Duodenal mucosa (tissue), 2 donors: ENCODE data around the gene DOCK7.
A peak's percentile ranks its signal among the peaks of the same experiment; 100 is the strongest.

ENCODE experiments used
- H3K27ac ChIP-seq: one replicate; pipeline ENCODE4 v1.7.0; 2013; ENCODE audit warnings: low read depth, low read length
- H3K27me3 ChIP-seq, 2 donors: one replicate each; pipeline ENCODE4 v1.7.0; 2013; ENCODE audit warnings: low read length in 2 of 2, control low read depth in 1 of 2; ENCODE audit not compliant: insufficient read depth in 2 of 2, control insufficient read depth in 1 of 2
- H3K36me3 ChIP-seq, 2 donors: one replicate each; pipeline ENCODE4 v1.7.0; 2013; ENCODE audit warnings: low read length in 2 of 2, control low read depth in 1 of 2; ENCODE audit not compliant: insufficient read depth in 2 of 2, control insufficient read depth in 1 of 2
- H3K4me1 ChIP-seq, 2 donors: one replicate each; pipeline ENCODE4 v1.7.0; 2013; ENCODE audit warnings: low read length in 2 of 2, control low read depth in 1 of 2; ENCODE audit not compliant: insufficient read depth in 2 of 2, control insufficient read depth in 1 of 2
- H3K4me3 ChIP-seq, 2 donors: one replicate each; pipeline ENCODE4 v1.7.0; 2013; ENCODE audit warnings: low read length in 2 of 2, low read depth in 1 of 2
- H3K9ac ChIP-seq, 2 donors: one replicate each; pipeline ENCODE4 v1.7.0; 2013; ENCODE audit warnings: low read length in 2 of 2, low read depth in 1 of 2
- H3K9me3 ChIP-seq, 2 donors: one replicate each; pipeline ENCODE4 v1.7.0; 2013; ENCODE audit warnings: low read length in 2 of 2, control low read depth in 1 of 2; ENCODE audit not compliant: control insufficient read depth in 1 of 2

Gene DOCK7

DNA sequence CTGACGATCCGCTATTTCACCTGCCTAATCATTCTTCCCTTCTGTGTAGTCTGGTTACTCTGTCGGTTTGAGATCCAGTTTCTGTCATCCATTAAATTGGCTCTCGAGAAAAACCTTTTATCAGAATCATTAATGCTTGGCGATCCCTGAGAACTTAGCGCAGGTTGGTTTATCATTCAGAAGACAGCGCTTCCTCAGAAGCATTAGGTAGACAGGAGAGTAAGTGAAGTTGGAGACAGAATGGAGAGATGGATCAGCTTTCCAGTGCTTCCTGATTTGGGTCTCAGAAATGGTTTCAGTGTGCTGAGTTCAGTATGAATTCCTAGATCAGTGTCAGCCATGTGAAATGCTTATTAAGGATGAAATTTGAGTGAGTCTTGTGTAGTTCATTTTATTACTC lies 250.0 kb downstream of the DOCK7 start:
- Histone ChIP-seq H3K9me3 (no peaks in the 10 kb centered on the region), H3K27me3 (no peaks in the 10 kb centered on the region), H3K4me3 (peak overlapping the region; percentile 82 to 97), H3K4me1 (peaks cover 19 to 26% of the 10 kb centered on the region in 2 donors), H3K27ac (no peak overlapping the region), H3K9ac (peak overlapping the region; percentile 94 to 99), H3K36me3 (peaks cover 7 to 10% of the 10 kb centered on the region in 2 donors)

- Histone ChIP-seq H3K9me3 (no peaks in the 10 kb centered on the region), H3K9ac (peak overlapping the region; percentile 94 to 99), H3K27ac (peak overlapping the region; percentile 99), H3K36me3 (peaks cover 4 to 7% of the 10 kb centered on the region in 2 donors), H3K4me1 (peaks cover 19 to 26% of the 10 kb centered on the region in 2 donors), H3K4me3 (peak overlapping the region; percentile 82 to 97), H3K27me3 (no peaks in the 10 kb centered on the region)
Measured at GRCh38 chr1:62437273-62437940, 250.8 kb downstream of the DOCK7 start.

GRCh38 chr1:62436466-62437272 lies 251.5 kb downstream of the DOCK7 start, which contains the start of gene USP1:
TSS of gene USP1 (plus strand) at chr1:62437049. CDS start at chr1:62439868, 2,819 bp downstream.
- peaks cover 1 to 5% of the 10 kb centered on the region in 2 donors for H3K36me3 ChIP-seq
- H3K9me3 ChIP-seq, result no peaks in the 10 kb centered on the region
- H3K4me3 ChIP-seq, result peak within 1 kb of the TSS; percentile 82 to 97
- peak within 1 kb of the TSS; percentile 99 for H3K27ac ChIP-seq
- H3K4me1 ChIP-seq, result peaks cover 19 to 26% of the 10 kb centered on the region in 2 donors
- H3K9ac ChIP-seq, result peak within 1 kb of the TSS; percentile 94 to 99
- no peaks in the 10 kb centered on the region for H3K27me3 ChIP-seq

- Histone ChIP-seq H3K27ac (peak overlapping the region; percentile 99), H3K27me3 (no peaks in the 10 kb centered on the region), H3K9ac (peak overlapping the region; percentile 94 to 99), H3K4me1 (peaks cover 19 to 26% of the 10 kb centered on the region in 2 donors), H3K9me3 (no peaks in the 10 kb centered on the region), H3K4me3 (peak overlapping the region; percentile 82 to 97), H3K36me3 (no peaks in the 10 kb centered on the region)
Measured at GRCh38 chr1:62436039-62436465, 252.1 kb downstream of the DOCK7 start.

DNA sequence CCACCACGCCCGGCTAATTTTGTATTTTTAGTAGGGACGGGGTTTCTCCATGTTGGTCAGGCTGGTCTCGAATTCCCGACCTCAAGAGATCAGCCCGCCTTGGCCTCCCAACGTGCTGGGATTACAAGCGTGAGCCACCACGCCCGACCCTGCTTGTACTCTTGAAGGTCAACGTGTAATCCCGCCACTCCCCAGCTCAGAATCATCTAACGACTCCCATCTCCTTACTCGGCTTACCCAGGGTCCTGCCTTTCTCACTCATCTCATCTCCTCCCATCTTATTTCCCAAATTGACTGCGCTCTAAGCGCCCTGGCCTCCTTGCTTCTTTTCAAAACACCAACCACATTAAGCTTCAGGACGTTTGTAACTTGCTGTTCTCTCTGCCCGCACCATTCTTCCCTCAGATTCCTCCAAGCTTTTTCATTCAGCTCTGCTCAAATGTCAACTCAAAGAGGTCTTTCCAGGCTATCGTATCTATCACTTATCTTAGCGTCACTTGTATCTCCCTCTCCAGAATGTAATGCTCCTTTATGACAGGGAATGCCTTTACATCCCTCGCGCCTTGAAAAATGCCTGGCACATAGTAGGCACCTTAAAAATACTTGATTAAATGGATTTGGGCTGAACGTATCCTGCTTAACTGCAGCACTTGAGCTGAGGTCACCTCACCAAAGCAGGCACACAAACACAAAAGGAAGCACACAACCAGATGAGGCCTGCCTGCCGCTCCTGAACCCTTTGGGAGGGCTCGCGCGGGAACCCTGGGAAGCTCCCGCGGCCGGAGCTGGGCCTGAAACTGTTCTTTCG lies 252.8 kb downstream of the DOCK7 start:
- Histone ChIP-seq H3K27ac (peak overlapping the region; percentile 99), H3K27me3 (no peaks in the 10 kb centered on the region), H3K4me1 (peaks cover 19 to 26% of the 10 kb centered on the region in 2 donors), H3K9ac (peak overlapping the region; percentile 94 to 99), H3K9me3 (no peaks in the 10 kb centered on the region), H3K4me3 (peak overlapping the region; percentile 82 to 97), H3K36me3 (no peaks in the 10 kb centered on the region)

DNA sequence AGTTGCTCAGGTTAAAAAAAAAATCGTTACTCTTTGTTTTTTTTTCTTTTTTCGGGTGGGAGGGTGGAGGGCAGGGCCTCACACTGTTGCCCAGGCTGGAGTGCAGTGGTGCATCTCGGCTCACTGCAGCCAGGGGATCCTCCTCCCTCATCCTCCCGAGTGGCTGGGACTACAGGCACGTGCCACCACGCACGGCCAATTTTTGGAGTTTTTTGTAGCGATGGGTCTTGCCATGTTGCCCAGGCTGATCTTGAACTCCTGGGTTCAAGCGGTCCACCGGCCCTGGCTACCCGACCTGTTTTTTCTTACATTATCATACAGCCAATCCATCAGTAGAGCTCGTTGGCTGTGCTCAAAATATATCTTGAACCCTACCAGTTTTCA lies 253.6 kb downstream of the DOCK7 start:
- Histone ChIP-seq H3K36me3 (no peaks in the 10 kb centered on the region), H3K4me3 (no peak overlapping the region), H3K4me1 (peaks cover 19 to 21% of the 10 kb centered on the region in 2 donors), H3K27me3 (no peaks in the 10 kb centered on the region), H3K9me3 (no peaks in the 10 kb centered on the region), H3K9ac (no peak overlapping the region), H3K27ac (no peak overlapping the region)

DNA sequence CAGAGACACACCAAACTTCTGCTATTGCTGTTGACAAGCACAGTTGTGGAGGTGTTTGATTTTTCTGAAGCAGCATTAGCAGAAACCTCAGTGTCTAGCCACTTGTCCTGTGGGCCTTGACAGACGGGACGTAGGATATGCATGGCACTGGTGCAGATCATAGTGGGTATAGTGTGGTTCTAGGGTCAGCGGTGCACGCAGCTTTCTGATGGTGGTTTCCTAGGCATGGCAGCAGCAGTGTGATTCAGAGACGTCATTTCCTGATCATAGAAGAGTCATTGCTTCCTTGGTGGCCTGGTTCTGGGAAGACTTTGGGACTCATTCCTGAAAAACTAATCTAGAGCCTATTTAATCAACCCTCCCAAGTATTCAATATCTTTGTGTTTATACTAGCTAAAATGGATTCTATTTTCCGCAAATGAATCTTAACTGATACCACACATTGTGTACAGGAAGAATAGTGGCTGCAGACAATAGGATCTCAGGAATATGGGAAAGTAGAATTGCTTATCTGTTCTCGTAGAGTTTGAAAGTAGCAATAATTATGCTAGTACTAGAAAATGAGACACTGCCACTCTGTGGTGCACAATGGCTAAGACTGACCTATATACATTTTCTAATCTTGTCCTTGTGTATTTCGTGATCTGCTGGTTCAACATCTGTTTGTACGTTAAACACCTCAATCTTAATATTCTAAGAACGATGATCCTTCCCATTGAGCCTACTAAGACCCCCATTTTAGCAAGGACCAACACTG lies 254.1 kb downstream of the DOCK7 start:
- Histone ChIP-seq H3K27ac (no peak overlapping the region), H3K4me1 (peaks cover 16 to 19% of the 10 kb centered on the region in 2 donors), H3K27me3 (no peaks in the 10 kb centered on the region), H3K9ac (no peak overlapping the region), H3K36me3 (no peaks in the 10 kb centered on the region), H3K4me3 (no peak overlapping the region), H3K9me3 (no peaks in the 10 kb centered on the region)

DNA sequence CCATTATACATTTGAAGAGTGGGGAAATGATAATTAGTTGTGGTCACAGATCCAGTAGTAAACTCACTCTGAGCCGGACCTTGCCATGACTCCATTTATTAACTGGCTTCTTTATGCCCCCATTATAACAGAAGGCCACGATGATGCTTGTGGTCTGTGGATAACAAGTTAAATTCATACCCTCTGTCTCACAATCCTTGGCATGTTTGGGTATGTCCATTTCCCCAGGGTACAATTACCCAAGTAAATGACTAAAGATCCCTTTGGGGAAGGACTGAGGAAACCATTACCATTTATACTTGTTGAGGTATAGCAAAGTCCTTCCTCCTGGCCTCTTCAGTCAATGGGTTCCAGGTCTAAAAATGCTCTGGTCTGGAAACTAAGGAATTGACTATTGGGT lies 258.6 kb downstream of the DOCK7 start:
- no peak overlapping the region for H3K27ac ChIP-seq
- H3K27me3 ChIP-seq, result no peaks in the 10 kb centered on the region
- no peaks in the 10 kb centered on the region for H3K4me1 ChIP-seq
- no peak overlapping the region for H3K9ac ChIP-seq
- no peak overlapping the region for H3K4me3 ChIP-seq
- H3K36me3 ChIP-seq, result no peaks in the 10 kb centered on the region
- H3K9me3 ChIP-seq, result no peaks in the 10 kb centered on the region

DNA sequence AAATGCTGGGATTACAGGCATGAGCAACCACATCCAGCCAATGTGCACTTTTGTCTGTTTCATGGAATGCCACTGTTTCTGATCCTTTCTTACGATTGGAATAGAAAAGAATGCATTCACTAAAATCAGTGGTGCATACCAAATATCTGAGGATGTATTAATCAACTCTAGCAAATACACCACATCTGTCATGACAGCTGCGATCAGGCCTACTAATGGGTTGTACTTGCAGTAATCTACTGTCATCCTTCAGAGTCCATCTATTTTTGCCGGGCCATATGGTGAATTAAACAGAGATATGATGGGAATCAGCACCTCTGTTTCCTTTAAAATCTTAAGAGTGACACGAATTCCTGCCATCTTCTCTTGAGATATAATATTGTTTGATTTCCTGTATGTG lies 259.8 kb downstream of the DOCK7 start:
- H3K27me3 ChIP-seq, result no peaks in the 10 kb centered on the region
- no peak overlapping the region for H3K27ac ChIP-seq
- no peaks in the 10 kb centered on the region for H3K9me3 ChIP-seq
- peaks cover 0 to 5% of the 10 kb centered on the region in 2 donors for H3K4me1 ChIP-seq
- no peak overlapping the region for H3K4me3 ChIP-seq
- no peak overlapping the region for H3K9ac ChIP-seq
- no peaks in the 10 kb centered on the region for H3K36me3 ChIP-seq
